GM23338 (cell line): ENCODE measurements around the gene NEO1. TPM values are rescaled to one million over a fixed set of nuclear protein-coding genes. Genes with fewer than 3 reads are reported as not detected.

Source experiments
- ATAC-seq: fragments of 200-7000 bp; cut with Tn5 transposase; 3 replicates; pipeline ENCODE4 v1.9.1; 2020
- DNase-seq: peaks from one replicate; pipeline ENCODE4 v3.0.0-alpha.2; 2015; ENCODE audit warnings: low spot score
- H2AFZ ChIP-seq: fragments of 200-600 bp; sonication (generic); 2 replicates; pipeline ENCODE4 v1.8.0; 2016; ENCODE audit warnings: antibody characterized with exemption, mild to moderate bottlenecking, moderate library complexity
- H3F3A ChIP-seq: fragments of 200-600 bp; sonication (generic); replicated peaks from 2 replicates; pipeline ENCODE4 v1.8.0; 2017; ENCODE audit warnings: antibody characterized with exemption, mixed run types, low read depth
- H3K27ac ChIP-seq: fragments of 200-600 bp; sonication (generic); 2 replicates; pipeline ENCODE4 v1.6.1; 2016; ENCODE audit warnings: low read depth
- H3K27me3 ChIP-seq: fragments of 200-600 bp; sonication (generic); 2 replicates; pipeline ENCODE4 v1.8.0; 2016; ENCODE audit warnings: mild to moderate bottlenecking, mixed run types, moderate library complexity; ENCODE audit not compliant: insufficient read depth
- H3K36me3 ChIP-seq: fragments of 200-600 bp; sonication (generic); 2 replicates; pipeline ENCODE4 v1.8.0; 2016; ENCODE audit warnings: mild to moderate bottlenecking; ENCODE audit not compliant: insufficient read depth
- H3K4me1 ChIP-seq: fragments of 200-600 bp; sonication (generic); 2 replicates; pipeline ENCODE4 v1.8.0; 2016; ENCODE audit warnings: mild to moderate bottlenecking, moderate library complexity; ENCODE audit not compliant: insufficient read depth
- H3K4me2 ChIP-seq: fragments of 200-600 bp; sonication (generic); 2 replicates; pipeline ENCODE4 v1.7.1; 2017; ENCODE audit warnings: mixed run types
- H3K4me3 ChIP-seq: fragments of 200-600 bp; sonication (generic); 2 replicates; pipeline ENCODE4 v1.6.1; 2016; ENCODE audit warnings: mixed run types
- H3K79me2 ChIP-seq: fragments of 200-600 bp; sonication (generic); replicated peaks from 2 replicates; pipeline ENCODE4 v1.8.0; 2017; ENCODE audit warnings: mild to moderate bottlenecking; ENCODE audit not compliant: insufficient read depth
- H3K9me2 ChIP-seq: fragments of 200-600 bp; sonication (generic); 2 replicates; pipeline ENCODE4 v1.8.0; 2017; ENCODE audit not compliant: insufficient read depth
- H4K20me1 ChIP-seq: fragments of 200-600 bp; sonication (generic); replicated peaks from 2 replicates; pipeline ENCODE4 v1.8.0; 2017; ENCODE audit warnings: mild to moderate bottlenecking; ENCODE audit not compliant: insufficient read depth
- H3K27ac Mint-ChIP-seq: 2 replicates; pipeline ENCODE4 v1.8.0; 2020; ENCODE audit warnings: inconsistent platforms, mild to moderate bottlenecking, moderate library complexity, mixed read lengths
- H3K27me3 Mint-ChIP-seq: 3 replicates; pipeline ENCODE4 v1.8.0; 2022; ENCODE audit warnings: low read depth, mild to moderate bottlenecking, moderate library complexity, mixed read lengths, inconsistent platforms; ENCODE audit not compliant: insufficient read depth, poor library complexity
- H3K36me3 Mint-ChIP-seq: 3 replicates; pipeline ENCODE4 v1.8.0; 2021; ENCODE audit warnings: low read depth, mild to moderate bottlenecking, inconsistent platforms, moderate library complexity, mixed read lengths
- H3K4me1 Mint-ChIP-seq: 3 replicates; pipeline ENCODE4 v1.8.0; 2020; ENCODE audit warnings: mild to moderate bottlenecking, inconsistent platforms, mixed read lengths
- H3K4me3 Mint-ChIP-seq: 3 replicates; pipeline ENCODE4 v1.8.0; 2021; ENCODE audit warnings: moderate library complexity, mild to moderate bottlenecking, inconsistent platforms, mixed read lengths
- H3K9me3 Mint-ChIP-seq: 3 replicates; pipeline ENCODE4 v1.8.0; 2020; ENCODE audit warnings: moderate library complexity, mild to moderate bottlenecking, inconsistent platforms, mixed read lengths
- CREB1 ChIP-seq: fragments of 250-450 bp; sonication (Bioruptor Pico); IDR thresholded peaks from 2 replicates; pipeline ENCODE4 v1.5.0; 2020; ENCODE audit warnings: low read depth, mild to moderate bottlenecking, moderate library complexity
- CTCF ChIP-seq, 2 experiments: fragments of 200-600 bp in 1 of 2; sonication (generic) in 1 of 2; conservative IDR thresholded peaks; 2 replicates each; pipeline versions ENCODE4 v1.5.1 to v1.6.1; 2016 to 2017; ENCODE audit warnings: antibody characterized with exemption in 2 of 2, low read depth in 2 of 2, mild to moderate bottlenecking in 2 of 2, moderate library complexity in 1 of 2
- EZH2phosphoT487 ChIP-seq: fragments of 200-600 bp; sonication (generic); IDR thresholded peaks from one replicate; pipeline ENCODE4 v1.8.1; 2018; ENCODE audit warnings: antibody characterized with exemption; ENCODE audit not compliant: unreplicated experiment
- JUNB ChIP-seq: IDR thresholded peaks from one replicate; pipeline ENCODE4 v1.6.1; 2016; ENCODE audit warnings: antibody characterized with exemption; ENCODE audit not compliant: unreplicated experiment
- NANOG ChIP-seq: IDR thresholded peaks from 2 replicates; pipeline ENCODE4 v1.6.1; 2016; ENCODE audit warnings: antibody characterized with exemption, borderline replicate concordance
- POLR2AphosphoS5 ChIP-seq: IDR thresholded peaks from 2 replicates; pipeline ENCODE4 v1.6.1; 2016; ENCODE audit warnings: antibody characterized with exemption, low read depth
- STAT1 ChIP-seq: IDR thresholded peaks from one replicate; pipeline ENCODE4 v1.6.1; 2016; ENCODE audit warnings: antibody characterized with exemption; ENCODE audit not compliant: unreplicated experiment
- ZNF114 ChIP-seq: fragments of 250-450 bp; sonication (Bioruptor Pico); IDR thresholded peaks from 2 replicates; pipeline ENCODE4 v1.5.0; 2020; ENCODE audit warnings: mild to moderate bottlenecking, moderate library complexity
- ZNF331 ChIP-seq: fragments of 250-450 bp; sonication (Bioruptor Pico); IDR thresholded peaks from 2 replicates; pipeline ENCODE4 v1.5.0; 2020; ENCODE audit warnings: low read depth, mild to moderate bottlenecking, moderate library complexity
- polyA plus RNA-seq: library from polyadenylated mRNA; unstranded; fragments of >200 nt; fragmentation: Nextera tagmentation; extraction: Ambion mirVana; gene quantifications from 2 replicates; pipeline ENCODE4 v1.2.1, GENCODE V29; 2016
- total RNA-seq: library from RNA; depleted of rRNA; stranded (reverse); fragments of >200 nt; shearing (Covaris generic); gene quantifications from 2 replicates; pipeline ENCODE4 v1.2.3, GENCODE V29; 2014
- TF ChIP-seq, protein P1 (sequence below): IDR thresholded peaks from one replicate; pipeline ENCODE4 v1.6.1; 2018; ENCODE audit warnings: antibody characterized with exemption; ENCODE audit not compliant: unreplicated experiment
- TF ChIP-seq, protein P2 (sequence below): fragments of 250-450 bp; sonication (Bioruptor Pico); IDR thresholded peaks from 2 replicates; pipeline ENCODE4 v1.5.0; 2020; ENCODE audit warnings: mild to moderate bottlenecking, moderate library complexity
- TF ChIP-seq, protein P3 (sequence below): IDR thresholded peaks from 2 replicates; pipeline ENCODE4 v1.6.1; 2016; ENCODE audit warnings: antibody characterized with exemption

Gene NEO1
- total and polyA plus RNA-seq, 2 experiments from 2014 or later: 8.4 to 45.8 TPM

DNA sequence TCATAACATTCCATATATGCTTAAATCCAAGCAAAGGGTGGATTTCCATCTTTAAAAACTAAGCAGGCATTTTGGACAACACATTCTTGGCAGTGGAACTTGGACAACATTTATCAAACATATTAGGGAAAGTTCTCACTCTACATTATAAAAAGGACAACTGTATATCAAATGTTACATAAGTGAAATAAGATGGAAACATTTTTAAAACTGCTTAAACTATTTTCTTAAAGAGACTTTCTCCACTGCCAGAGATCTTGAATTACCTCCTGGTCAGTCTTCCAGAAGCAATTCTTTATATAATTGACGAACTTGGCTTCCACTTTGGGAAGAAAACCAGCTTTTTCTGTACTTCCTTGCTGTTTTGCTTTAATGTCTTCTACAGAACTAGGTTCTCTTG is 109.3 kb downstream of the NEO1 start (continued):
- TF ChIP-seq, protein P1, sequence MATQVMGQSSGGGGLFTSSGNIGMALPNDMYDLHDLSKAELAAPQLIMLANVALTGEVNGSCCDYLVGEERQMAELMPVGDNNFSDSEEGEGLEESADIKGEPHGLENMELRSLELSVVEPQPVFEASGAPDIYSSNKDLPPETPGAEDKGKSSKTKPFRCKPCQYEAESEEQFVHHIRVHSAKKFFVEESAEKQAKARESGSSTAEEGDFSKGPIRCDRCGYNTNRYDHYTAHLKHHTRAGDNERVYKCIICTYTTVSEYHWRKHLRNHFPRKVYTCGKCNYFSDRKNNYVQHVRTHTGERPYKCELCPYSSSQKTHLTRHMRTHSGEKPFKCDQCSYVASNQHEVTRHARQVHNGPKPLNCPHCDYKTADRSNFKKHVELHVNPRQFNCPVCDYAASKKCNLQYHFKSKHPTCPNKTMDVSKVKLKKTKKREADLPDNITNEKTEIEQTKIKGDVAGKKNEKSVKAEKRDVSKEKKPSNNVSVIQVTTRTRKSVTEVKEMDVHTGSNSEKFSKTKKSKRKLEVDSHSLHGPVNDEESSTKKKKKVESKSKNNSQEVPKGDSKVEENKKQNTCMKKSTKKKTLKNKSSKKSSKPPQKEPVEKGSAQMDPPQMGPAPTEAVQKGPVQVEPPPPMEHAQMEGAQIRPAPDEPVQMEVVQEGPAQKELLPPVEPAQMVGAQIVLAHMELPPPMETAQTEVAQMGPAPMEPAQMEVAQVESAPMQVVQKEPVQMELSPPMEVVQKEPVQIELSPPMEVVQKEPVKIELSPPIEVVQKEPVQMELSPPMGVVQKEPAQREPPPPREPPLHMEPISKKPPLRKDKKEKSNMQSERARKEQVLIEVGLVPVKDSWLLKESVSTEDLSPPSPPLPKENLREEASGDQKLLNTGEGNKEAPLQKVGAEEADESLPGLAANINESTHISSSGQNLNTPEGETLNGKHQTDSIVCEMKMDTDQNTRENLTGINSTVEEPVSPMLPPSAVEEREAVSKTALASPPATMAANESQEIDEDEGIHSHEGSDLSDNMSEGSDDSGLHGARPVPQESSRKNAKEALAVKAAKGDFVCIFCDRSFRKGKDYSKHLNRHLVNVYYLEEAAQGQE: no peak
- TF ChIP-seq ZNF331: no peak
- TF ChIP-seq, protein P2, sequence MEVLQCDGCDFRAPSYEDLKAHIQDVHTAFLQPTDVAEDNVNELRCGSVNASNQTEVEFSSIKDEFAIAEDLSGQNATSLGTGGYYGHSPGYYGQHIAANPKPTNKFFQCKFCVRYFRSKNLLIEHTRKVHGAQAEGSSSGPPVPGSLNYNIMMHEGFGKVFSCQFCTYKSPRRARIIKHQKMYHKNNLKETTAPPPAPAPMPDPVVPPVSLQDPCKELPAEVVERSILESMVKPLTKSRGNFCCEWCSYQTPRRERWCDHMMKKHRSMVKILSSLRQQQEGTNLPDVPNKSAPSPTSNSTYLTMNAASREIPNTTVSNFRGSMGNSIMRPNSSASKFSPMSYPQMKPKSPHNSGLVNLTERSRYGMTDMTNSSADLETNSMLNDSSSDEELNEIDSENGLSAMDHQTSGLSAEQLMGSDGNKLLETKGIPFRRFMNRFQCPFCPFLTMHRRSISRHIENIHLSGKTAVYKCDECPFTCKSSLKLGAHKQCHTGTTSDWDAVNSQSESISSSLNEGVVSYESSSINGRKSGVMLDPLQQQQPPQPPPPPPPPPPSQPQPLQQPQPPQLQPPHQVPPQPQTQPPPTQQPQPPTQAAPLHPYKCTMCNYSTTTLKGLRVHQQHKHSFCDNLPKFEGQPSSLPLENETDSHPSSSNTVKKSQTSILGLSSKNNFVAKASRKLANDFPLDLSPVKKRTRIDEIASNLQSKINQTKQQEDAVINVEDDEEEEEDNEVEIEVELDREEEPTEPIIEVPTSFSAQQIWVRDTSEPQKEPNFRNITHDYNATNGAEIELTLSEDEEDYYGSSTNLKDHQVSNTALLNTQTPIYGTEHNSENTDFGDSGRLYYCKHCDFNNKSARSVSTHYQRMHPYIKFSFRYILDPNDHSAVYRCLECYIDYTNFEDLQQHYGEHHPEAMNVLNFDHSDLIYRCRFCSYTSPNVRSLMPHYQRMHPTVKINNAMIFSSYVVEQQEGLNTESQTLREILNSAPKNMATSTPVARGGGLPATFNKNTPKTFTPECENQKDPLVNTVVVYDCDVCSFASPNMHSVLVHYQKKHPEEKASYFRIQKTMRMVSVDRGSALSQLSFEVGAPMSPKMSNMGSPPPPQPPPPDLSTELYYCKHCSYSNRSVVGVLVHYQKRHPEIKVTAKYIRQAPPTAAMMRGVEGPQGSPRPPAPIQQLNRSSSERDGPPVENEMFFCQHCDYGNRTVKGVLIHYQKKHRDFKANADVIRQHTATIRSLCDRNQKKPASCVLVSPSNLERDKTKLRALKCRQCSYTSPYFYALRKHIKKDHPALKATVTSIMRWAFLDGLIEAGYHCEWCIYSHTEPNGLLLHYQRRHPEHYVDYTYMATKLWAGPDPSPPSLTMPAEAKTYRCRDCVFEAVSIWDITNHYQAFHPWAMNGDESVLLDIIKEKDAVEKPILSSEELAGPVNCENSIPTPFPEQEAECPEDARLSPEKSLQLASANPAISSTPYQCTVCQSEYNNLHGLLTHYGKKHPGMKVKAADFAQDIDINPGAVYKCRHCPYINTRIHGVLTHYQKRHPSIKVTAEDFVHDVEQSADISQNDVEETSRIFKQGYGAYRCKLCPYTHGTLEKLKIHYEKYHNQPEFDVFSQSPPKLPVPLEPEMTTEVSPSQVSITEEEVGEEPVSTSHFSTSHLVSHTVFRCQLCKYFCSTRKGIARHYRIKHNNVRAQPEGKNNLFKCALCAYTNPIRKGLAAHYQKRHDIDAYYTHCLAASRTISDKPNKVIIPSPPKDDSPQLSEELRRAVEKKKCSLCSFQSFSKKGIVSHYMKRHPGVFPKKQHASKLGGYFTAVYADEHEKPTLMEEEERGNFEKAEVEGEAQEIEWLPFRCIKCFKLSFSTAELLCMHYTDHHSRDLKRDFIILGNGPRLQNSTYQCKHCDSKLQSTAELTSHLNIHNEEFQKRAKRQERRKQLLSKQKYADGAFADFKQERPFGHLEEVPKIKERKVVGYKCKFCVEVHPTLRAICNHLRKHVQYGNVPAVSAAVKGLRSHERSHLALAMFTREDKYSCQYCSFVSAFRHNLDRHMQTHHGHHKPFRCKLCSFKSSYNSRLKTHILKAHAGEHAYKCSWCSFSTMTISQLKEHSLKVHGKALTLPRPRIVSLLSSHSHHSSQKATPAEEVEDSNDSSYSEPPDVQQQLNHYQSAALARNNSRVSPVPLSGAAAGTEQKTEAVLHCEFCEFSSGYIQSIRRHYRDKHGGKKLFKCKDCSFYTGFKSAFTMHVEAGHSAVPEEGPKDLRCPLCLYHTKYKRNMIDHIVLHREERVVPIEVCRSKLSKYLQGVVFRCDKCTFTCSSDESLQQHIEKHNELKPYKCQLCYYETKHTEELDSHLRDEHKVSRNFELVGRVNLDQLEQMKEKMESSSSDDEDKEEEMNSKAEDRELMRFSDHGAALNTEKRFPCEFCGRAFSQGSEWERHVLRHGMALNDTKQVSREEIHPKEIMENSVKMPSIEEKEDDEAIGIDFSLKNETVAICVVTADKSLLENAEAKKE (CRISPR knock-in tag): no peak

DNA sequence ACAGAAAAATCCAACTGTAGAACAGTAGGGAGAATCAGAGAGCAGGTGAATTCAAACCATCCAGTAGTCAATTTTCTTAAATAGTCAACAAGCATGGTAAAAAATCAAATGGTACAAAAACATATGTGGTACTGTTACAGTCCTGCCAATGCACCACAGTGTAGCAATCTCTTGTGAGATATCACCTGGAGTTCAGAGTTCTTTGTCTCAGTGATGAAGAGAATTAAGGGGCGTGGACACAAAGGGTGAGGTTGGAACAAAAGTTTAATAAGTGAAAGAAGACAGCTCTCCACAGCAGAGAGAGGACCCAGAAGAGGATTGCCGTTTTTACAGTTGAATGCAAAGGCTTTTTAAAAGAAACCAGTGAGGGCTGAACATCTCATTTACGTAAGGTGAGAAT is 113.2 kb downstream of the NEO1 start:
- Histone ChIP-seq H3K4me2 (no peak overlapping the region), H3K36me3 (no peaks in the 10 kb centered on the region), H3K9me2 (peaks cover 5% of the 10 kb centered on the region; the same call in 1 of the 2 replicates), H3K79me2 (peaks cover under 1% of the 10 kb centered on the region; the same call in 1 of the 2 replicates), H2AFZ (no peak overlapping the region), H4K20me1 (no peaks in the 10 kb centered on the region; the same call in 1 of the 2 replicates), H3K27me3 (no peaks in the 10 kb centered on the region), H3K4me3 (no peak overlapping the region), H3K27ac (no peak overlapping the region; the same call in 1 of the 2 replicates), H3K4me1 (peaks cover 14% of the 10 kb centered on the region), H3F3A (no peaks in the 10 kb centered on the region)
- H3K27ac Mint-ChIP-seq: peak overlapping the region; percentile 42
- H3K27me3 Mint-ChIP-seq: peaks cover 1% of the 10 kb centered on the region
- H3K36me3 Mint-ChIP-seq: peaks cover 27% of the 10 kb centered on the region
- no peak overlapping the region for H3K4me3 Mint-ChIP-seq
- ATAC-seq (no peak), DNase-seq (no peak)
- H3K4me1 Mint-ChIP-seq: peaks cover 11% of the 10 kb centered on the region
- H3K9me3 Mint-ChIP-seq: peaks cover 22% of the 10 kb centered on the region
- no peak for TF ChIP-seq EZH2phosphoT487
- no peak for TF ChIP-seq STAT1
- no peak for TF ChIP-seq JUNB
- TF ChIP-seq, protein P3, sequence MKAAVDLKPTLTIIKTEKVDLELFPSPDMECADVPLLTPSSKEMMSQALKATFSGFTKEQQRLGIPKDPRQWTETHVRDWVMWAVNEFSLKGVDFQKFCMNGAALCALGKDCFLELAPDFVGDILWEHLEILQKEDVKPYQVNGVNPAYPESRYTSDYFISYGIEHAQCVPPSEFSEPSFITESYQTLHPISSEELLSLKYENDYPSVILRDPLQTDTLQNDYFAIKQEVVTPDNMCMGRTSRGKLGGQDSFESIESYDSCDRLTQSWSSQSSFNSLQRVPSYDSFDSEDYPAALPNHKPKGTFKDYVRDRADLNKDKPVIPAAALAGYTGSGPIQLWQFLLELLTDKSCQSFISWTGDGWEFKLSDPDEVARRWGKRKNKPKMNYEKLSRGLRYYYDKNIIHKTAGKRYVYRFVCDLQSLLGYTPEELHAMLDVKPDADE: no peak
- no peak for TF ChIP-seq NANOG
- TF ChIP-seq POLR2AphosphoS5: no peak
- no peak for TF ChIP-seq ZNF114 (CRISPR knock-in tag)
- no peak for TF ChIP-seq CTCF (conservative IDR thresholded peaks at IDR 0.05; ENCODE audit: low read depth in 2 of 2)
- no peak for TF ChIP-seq CREB1 (CRISPR knock-in tag)
